NCI-H2081 (cell line): ENCODE measurements around the gene ABCC10.
"Not testable (repeated sequence)": the region's sequence is repeated elsewhere in the genome, so short reads cannot be mapped to it uniquely, and the experiment has no call there.

Experiments used
- DNase-seq, 2 experiments: peaks; one replicate each; lab custom pipeline; 2025; lab: John Stamatoyannopoulos, UW

Gene ABCC10

DNA sequence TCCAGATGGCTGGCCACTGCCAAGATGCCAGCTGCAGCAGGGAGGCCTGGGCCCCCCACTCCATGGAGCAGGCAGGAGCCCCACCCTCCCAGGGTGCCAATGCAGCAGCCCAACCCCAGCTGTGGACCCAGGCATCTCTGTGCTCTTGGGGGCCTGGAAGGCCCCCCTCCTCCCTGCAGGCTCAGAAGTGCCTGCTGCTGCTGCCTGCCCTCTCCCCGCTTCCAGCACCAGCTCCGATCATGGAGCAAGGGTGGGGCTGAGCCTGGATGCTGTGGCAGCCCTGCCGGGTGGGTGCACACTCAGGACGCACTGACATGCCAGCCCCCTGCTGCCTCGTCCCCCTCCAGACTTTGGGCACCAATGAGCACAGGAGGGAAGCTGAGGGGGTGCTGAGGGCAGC lies 14.8 kb upstream of the ABCC10 start:
- DNase-seq = no peak

DNA sequence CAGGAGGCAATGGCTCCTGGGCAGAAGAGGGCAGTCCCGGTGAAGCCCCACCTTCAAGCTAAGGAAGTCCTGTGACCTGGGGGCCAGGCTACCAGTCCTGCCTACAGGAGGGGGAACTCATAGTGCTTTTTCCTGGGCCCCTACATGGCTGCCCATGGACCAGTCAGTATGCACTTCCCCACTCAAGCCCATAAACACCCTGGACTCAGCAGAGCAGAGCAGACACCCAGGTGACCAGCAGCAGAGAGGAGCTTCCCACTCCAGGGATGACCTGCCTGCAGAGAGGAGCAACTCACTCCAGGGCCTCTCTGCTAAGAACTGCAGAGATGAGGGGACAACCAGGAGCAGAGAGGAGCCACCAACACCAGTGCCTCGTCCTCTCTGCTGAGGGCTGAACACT lies 14.3 kb upstream of the ABCC10 start:
- DNase-seq = no peak

DNA sequence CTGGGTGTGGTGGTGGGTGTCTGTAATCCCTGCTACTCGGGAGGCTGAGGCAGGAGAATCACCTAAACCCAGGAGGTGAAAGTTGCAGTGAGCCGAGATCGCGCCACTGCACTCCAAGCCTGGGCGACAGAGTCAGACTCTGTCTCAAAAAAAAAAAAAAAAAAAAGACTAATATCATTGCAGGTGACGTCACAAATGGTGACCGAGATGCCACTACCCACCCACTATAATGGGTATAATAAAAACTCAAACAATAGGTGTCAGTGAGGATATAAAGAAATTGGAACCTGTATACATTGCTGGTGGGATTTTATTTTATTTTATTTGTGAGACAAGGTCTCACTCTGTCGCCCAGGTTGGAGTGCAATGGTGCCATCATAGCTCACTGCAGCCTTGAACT lies 12.1 kb upstream of the ABCC10 start:
- not testable (repeated sequence) for DNase-seq

DNA sequence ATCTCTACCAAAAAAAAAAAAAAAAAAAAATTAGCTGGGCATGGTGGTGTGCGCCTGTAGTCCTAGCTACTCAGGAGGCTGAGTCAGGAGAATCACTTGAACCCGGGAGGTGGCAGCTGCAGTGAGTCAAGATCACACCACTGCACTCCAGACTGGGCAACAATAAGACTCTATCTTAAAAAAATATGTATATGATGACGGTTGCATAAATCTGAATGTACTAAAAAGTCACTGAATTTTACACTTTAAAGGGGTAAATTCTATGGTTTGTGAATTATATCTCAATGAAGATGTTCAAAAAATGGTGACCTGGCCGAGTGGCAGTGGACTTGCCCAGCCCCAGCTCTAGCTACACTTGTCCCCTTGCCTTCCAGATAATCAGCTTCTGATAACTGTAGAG lies 10.4 kb upstream of the ABCC10 start:
- DNase-seq = no peak

DNA sequence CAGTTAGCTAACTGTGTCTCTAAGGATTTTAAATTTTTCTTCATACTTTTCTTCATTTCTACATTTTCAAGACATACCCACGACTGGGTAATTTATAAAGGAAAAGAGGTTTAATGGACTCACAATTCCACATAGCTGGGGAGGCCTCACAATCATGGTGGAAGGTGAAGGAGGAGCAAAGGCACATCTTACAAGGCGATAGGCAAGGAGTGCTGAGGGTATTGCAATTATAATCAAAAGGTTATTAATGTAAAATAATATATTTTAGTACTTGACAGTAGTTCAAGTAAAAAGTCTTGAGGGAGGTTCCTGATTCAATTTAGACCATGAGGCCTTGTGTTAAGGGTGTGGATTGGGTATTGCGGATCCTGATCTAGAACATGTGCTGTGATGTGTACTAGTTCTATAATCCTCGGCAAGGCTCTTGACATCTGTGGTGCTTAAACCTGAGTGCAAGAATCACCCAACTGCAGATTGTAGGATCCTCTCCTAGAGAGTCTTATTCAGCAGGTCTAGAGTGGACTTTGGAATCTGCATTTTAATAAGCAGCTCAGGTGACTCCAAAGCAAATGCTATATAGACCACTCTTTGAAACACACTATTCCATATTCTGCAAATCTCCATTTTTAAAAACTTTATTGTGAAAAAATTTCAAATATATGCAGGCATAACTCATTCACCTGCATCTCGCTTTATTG lies 7.2 kb upstream of the ABCC10 start:
- no peak for DNase-seq

DNA sequence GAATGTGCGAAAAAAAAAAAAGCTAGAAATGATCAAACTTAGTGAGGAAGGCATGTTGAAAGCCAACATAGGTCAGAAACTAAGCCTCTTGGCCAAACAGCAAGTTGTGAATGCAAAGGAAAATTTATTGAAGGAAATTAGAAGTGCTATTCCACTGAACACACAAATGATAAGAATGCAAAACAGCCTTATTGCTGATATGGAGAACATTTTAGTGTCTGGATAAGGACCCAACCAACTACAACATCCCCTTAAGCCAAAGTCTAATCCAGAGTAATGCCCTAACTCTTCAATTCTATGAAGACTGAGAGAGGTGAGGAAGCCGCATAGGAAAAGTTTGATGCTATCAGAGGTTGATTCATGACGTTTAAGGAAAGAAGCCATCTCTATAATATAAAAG lies 5.5 kb upstream of the ABCC10 start:
- DNase-seq = no peak

DNA sequence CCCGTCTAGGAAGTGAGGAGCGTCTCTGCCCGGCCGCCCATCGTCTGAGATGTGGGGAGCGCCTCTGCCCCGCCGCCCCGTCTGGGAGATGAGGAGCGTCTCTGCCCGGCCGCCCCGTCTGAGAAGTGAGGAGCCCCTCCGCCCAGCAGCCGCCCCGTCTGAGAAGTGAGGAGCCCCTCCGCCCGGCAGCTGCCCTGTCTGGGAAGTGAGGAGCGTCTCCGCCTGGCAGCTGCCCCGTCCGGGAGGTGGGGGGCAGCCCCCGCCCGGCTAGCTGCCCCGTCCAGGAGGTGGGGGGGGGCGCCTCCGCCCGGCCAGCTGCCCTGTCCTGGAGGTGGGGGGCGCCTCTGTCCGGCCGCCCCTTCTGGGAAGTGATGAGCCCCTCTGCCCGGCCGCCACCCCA lies 2.3 kb upstream of the ABCC10 start:
- not testable (repeated sequence) for DNase-seq

DNA sequence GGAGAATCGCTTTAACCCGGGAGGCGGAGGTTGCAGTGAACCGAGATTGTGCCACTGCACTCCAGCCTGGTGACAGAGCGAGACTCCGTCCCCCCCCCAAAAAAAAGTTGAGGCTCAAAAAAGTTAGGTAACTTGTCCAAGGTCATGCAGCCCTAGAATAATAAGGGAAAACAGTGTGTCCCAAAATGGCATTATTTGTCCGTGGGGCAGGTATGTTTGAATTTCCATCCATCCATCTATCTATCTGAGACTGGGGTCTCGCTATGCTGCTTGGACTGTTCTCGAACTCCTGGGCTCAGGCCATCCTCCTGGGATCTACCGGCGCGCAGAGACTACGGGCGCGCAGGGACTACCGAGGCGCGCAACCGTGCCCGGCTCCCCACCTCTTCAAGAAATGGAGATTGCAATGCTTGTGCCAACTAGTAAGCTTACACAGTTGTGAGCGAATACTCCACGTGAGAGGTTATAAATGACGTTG lies 374 bp upstream of the ABCC10 start:
- DNase-seq = no peak

DNA sequence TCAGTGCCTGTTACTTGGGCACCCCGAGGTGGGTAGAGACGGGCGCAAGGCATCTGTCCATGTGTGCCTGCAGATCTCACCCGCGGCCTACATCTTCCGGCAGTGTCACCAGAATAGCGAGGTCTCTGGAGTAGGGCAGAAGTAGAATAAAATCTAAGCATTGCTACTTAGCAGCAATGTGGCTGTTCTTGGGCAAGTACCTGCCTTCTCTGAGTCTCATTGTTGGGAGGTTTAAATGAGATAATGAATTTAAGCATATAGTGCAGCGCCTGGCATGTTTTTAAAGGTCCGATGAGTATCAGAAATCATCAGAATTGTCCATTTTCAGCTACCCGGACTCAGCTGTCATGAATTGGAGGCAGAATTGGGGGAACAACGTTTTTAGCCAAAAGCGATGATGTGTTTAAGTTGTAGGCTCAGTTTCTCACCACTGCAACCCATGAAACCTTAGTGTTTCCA lies 800 bp downstream of the ABCC10 start:
- peak in 1 of 2 experiments; percentile 37 for DNase-seq

DNA sequence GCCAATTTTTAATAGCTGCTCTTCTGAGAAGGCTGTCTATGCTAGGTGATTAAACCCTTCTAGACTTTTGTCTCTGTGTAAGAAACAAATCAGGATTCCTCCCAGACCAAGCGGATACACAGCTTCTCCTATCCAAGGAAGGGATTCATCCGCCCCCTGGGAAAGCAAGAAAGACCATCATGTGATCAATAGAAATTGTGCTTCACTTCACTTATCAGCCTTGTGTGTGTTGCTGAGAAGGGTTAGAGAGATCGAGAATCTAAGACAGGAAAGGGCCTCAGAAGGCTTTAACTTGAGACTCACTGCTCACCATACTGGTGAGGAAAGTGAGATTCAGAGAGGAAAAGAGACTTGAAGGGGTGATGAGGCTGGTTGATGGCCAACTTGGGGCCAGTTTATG lies 1.5 kb downstream of the ABCC10 start:
- no peak for DNase-seq

DNA sequence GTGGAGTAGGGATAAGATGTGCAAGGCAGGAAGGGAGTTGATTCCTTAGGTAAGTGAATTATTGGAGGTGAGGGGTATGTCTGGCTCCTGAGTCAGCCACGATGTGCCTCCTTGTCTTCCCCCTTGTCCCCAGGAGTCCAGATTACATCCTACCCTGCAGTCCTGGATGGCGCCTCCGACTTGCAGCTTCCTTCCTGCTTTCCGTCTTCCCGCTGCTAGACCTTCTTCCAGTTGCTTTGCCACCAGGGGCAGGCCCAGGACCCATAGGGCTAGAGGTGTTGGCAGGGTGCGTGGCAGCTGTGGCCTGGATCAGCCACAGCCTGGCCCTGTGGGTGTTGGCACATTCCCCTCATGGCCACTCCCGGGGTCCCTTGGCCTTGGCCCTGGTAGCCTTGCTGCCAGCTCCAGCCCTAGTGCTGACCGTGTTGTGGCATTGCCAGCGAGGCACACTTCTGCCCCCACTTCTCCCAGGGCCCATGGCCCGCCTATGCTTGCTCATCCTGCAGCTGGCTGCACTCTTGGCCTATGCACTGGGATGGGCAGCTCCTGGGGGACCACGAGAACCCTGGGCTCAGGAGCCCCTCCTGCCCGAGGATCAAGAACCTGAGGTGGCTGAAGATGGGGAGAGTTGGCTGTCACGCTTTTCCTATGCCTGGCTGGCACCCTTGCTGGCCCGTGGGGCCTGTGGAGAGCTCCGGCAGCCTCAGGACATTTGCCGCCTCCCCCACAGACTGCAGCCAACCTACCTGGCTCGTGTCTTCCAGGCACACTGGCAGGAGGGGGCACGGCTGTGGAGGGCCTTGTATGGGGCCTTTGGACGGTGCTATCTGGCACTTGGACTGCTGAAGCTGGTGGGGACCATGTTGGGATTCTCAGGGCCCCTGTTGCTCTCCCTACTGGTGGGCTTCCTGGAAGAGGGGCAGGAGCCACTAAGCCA lies 4.9 kb downstream of the ABCC10 start:
- DNase-seq = no peak

DNA sequence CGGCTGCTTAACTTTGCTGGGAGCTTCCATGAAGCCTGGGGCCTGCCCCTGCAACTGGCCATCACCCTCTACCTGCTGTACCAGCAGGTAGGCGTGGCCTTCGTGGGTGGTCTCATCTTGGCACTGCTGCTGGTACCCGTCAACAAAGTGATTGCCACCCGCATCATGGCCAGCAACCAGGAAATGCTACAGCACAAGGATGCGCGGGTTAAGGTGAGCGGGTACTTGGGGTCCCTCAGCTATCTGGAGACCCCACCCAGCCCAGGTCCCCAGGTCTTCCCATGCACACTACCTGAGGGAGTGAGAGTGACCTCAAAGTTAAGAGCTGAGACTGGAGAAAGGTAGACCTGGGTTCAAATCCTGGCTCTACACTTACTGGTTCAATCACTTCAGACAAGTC lies 5.8 kb downstream of the ABCC10 start:
- DNase-seq = no peak

DNA sequence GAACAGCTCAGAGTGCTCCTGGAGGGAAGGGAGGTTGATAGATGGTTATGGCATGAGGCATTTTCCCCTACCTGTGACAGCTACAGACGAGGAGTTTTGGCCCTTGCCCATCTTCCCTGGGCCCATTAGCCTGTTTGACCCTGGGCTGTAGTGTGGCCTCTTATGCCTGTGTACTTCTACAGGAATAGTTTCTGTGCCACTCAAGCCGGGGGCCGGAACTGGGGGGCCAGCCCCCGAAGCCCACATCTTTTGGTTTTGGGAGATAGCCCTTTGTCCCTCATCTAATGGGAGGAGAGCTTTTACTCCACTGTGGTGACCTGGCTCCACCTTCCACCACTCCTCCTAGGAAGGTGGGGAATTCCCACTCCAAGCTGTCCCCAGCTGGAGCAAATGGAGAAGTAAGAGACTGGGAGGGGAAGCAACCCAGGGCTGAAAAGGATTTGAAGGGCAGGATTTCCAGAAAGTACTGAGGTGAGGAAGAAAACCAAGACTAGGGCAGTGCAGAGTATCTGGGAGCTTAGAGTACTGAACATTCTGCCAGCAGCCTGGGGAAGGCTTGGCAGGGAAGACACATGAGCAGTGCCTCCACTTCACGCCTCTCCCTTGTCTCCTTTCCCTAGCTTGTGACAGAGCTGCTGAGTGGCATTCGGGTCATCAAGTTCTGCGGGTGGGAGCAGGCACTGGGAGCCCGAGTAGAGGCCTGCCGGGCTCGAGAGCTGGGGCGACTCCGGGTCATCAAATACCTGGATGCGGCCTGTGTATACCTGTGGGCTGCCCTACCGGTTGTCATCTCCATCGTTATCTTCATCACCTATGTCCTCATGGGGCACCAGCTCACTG lies 6.9 kb downstream of the ABCC10 start:
- DNase-seq = no peak

DNA sequence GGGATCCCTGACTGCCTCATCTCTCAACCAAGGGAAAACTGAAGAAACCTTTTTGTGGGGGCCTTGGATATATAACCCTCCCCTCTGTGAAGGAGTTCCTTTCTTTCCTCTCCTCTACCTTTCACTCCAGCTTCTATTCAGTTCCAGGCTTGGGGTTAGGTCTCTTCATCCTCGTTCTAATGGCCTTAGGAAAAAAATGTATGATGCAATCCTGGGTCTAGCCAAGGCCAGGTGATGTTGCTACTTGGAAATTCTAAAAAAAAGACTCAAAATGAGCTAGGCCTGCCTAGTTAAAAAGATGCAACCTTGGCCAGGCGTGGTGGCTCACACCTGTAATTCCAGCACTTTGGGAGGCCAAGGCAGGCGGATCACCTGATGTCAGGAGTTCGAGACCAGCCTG lies 7.6 kb downstream of the ABCC10 start:
- DNase-seq = no peak

DNA sequence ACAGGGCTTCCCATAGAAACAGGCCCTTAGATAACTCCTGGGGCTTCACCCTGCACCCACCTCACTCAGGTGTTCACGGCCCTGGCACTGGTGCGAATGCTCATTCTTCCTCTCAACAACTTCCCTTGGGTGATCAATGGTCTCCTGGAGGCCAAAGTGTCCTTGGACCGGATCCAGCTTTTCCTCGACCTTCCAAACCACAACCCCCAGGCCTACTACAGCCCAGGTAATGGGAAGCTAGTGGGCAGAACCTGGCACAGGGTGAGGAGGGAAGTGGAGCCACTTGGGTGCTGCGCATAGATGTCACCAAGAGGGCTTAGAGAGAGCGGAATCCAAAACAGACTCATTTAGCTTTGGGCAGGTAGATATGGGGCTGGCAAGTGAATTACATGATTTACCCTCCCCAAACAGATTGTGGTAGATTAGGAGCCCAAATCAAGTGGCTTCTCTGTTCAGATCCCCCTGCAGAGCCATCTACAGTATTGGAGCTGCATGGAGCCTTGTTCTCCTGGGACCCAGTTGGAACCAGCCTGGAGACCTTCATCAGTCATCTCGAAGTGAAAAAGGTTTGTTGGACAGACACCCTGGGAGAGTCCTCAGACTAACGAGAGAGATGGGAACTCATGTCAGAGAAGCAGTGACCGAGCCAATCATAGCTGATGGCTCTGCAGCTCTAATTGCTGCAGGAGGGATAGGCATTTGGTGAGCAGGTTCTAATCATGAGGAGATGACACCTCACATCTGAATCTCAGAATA lies 8.5 kb downstream of the ABCC10 start:
- DNase-seq = no peak

DNA sequence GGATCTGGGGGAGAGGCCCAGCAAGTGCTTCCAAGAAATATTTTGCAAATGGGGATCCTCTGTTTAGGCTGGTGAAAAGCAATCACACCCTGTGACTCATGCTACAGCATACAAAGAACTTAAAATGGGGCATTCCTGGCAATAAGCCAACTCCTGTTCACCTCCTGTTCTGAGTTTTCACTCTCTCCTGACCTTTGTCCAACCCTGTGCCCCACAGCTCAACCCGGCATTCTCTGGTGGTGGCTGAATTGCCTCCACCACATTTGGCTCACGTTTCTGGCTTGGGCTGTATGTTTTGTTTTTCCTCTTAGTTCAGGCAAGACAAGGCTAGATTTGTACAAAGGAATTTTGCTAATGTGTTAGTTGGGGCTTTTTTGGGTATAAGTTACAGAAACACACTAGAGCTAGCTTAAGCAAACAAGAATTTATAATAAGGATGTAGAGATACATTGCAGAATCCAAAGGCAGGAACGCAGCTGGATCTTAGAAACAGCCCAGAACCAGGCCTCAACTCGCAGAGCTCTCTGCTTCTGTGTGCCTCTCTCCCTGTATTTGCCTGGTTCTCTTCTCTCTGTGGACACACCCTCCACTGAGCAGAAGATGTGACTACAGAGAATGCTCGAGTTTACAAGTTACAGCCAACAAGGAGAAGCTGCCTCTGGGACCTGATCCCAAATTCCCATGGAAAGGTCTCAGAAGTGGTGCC lies 9.4 kb downstream of the ABCC10 start:
- DNase-seq = no peak

DNA sequence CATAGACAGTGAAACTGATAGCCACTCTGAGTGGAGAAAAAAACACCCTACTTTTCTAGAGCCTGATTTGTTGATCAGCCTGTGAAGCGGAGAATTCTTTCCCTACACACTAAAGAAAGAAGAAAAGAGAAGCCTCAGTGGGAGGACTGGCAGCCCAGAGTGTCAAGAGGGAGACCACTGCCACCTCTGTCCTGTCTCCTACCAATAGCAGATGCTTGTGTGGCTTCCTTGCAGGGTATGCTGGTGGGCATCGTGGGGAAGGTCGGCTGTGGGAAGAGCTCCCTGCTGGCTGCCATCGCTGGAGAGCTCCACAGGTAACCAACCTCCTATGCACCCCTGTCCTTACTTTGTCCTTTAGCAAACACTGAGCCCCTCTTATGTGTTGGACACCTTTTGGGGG lies 10.4 kb downstream of the ABCC10 start:
- DNase-seq = no peak

DNA sequence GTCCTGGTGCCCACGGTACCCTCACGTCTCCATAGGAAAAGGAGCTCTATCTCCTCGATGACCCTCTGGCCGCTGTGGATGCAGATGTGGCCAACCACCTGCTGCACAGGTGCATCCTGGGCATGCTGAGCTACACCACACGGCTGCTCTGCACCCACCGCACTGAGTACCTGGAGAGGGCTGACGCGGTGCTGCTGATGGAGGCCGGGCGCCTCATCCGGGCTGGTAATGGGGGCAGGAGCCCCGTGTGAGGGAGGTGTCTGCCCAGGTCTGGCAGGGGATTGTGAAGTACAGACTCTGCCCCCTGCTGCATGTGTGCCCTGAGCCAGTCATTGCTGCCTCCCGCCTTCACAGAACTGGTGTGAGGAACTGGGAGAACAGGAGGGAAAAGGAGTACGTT lies 15.6 kb downstream of the ABCC10 start:
- no peak for DNase-seq

DNA sequence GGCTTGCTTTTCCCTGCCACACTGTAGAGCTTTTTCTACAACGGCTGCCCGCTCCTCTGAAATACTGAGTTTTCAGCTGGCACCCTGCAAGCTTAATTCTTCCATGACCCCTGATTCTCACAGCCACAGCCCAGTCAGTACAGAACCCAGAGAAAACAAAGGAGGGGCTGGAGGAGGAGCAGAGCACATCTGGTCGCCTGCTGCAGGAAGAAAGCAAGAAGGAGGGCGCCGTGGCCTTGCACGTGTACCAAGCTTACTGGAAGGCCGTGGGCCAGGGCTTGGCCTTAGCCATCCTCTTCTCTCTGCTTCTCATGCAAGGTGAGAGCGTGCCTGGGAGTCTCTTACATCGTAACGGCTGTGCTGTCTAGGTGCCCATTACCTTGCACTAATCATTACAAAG lies 16.7 kb downstream of the ABCC10 start:
- DNase-seq = no peak

DNA sequence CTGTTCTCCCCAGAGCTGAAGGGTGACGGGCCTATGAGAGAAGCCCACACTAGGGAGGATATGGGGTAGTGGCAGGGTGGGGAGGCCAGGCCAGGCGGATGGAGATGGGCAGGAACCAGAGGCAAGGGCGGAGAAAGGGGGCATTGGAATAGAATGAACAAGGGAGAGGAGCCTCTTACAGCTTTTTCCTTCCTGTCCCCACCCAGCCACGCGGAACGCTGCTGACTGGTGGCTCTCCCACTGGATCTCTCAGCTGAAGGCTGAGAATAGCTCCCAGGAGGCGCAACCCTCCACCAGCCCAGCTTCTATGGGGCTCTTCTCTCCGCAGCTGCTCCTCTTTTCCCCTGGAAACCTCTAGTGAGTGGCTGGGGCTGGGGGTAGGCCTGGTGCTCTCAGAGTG lies 17.2 kb downstream of the ABCC10 start:
- no peak for DNase-seq

DNA sequence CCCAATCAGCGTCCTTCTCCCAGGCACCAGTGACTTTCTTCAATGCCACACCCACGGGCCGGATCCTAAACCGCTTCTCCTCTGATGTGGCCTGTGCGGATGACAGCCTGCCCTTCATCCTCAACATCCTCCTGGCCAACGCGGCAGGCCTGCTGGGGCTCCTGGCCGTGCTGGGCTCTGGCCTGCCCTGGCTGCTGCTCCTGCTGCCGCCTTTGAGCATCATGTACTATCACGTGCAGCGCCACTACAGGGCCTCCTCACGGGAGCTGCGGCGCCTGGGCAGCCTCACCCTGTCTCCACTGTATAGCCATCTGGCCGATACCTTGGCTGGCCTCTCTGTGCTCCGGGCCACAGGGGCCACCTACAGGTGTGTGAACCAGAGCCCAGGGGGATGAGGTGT lies 18.2 kb downstream of the ABCC10 start:
- DNase-seq = no peak
